HepG2 (cell line): ENCODE measurements around the gene FZD4. TPM values are rescaled to one million over a fixed set of nuclear protein-coding genes. Genes with fewer than 3 reads are reported as not detected.

Experiments used
- CREM ChIP-seq, 2 experiments: sonication (generic) in 1 of 2; formaldehyde crosslinking in 1 of 2; IDR thresholded peaks; 2 replicates each; pipeline versions ENCODE4 v1.4.0 to v1.6.1; 2016 to 2020; ENCODE audit warnings: antibody characterized with exemption in 1 of 2, mild to moderate bottlenecking in 1 of 2, missing genetic modification reagents in 1 of 2
- GABPB1 ChIP-seq: IDR thresholded peaks from 2 replicates; pipeline ENCODE4 v1.6.1; 2016; ENCODE audit warnings: mild to moderate bottlenecking, missing genetic modification reagents, moderate library complexity, missing compliant biosample characterization
- GZF1 ChIP-seq: sonication (generic); formaldehyde crosslinking; IDR thresholded peaks from 2 replicates; pipeline ENCODE4 v1.5.1; 2020; ENCODE audit warnings: mild to moderate bottlenecking, missing genetic modification reagents
- KDM5B ChIP-seq: sonication (generic); formaldehyde crosslinking; IDR thresholded peaks from 2 replicates; pipeline ENCODE4 v1.4.0; 2020; ENCODE audit warnings: missing genetic modification reagents, mild to moderate bottlenecking, borderline replicate concordance
- MTF1 ChIP-seq: sonication (generic); formaldehyde crosslinking; IDR thresholded peaks from 2 replicates; pipeline ENCODE4 v1.5.0; 2020; ENCODE audit warnings: missing genetic modification reagents
- NFYB ChIP-seq: sonication (generic); formaldehyde crosslinking; IDR thresholded peaks from 2 replicates; pipeline ENCODE4 v1.4.0; 2020; ENCODE audit warnings: missing genetic modification reagents
- NONO ChIP-seq, 2 experiments: fragments of 450-650 bp in 1 of 2; sonication (generic) in 1 of 2; formaldehyde crosslinking in 1 of 2; IDR thresholded peaks in 1 of 2; conservative IDR thresholded peaks in 1 of 2; 2 replicates each; pipeline versions ENCODE4 v1.6.1 to v1.8.0; 2017 to 2022; ENCODE audit warnings: mild to moderate bottlenecking in 1 of 2, missing genetic modification reagents in 1 of 2, moderate library complexity in 1 of 2
- NR0B2 ChIP-seq: sonication (generic); formaldehyde crosslinking; IDR thresholded peaks from 2 replicates; pipeline ENCODE4 v1.4.0; 2020; ENCODE audit warnings: mild to moderate bottlenecking, missing genetic modification reagents
- PRDM4 ChIP-seq: sonication (generic); formaldehyde crosslinking; IDR thresholded peaks from 2 replicates; pipeline ENCODE4 v1.9.0; 2021; ENCODE audit warnings: missing genetic modification reagents, borderline replicate concordance
- RBFOX2 ChIP-seq: fragments of 200-400 bp; formaldehyde crosslinking; IDR thresholded peaks from 2 replicates; pipeline ENCODE4 v1.6.1; 2017; ENCODE audit warnings: low read depth, mild to moderate bottlenecking, low read length
- SMARCC2 ChIP-seq: fragments of 450-650 bp; IDR thresholded peaks from 2 replicates; pipeline ENCODE4 v1.6.1; 2017; ENCODE audit warnings: antibody characterized with exemption, mild to moderate bottlenecking
- TEAD3 ChIP-seq: optimal IDR thresholded peaks from 2 replicates; pipeline ENCODE3; 2016; ENCODE audit warnings: borderline replicate concordance
- YEATS2 ChIP-seq: sonication (generic); formaldehyde crosslinking; IDR thresholded peaks from 2 replicates; pipeline ENCODE4 v1.4.0; 2020; ENCODE audit warnings: missing genetic modification reagents, borderline replicate concordance
- ZBTB44 ChIP-seq: sonication (generic); formaldehyde crosslinking; IDR thresholded peaks from 2 replicates; pipeline ENCODE4 v1.4.0; 2020; ENCODE audit warnings: missing genetic modification reagents
- ZFY ChIP-seq: sonication (generic); formaldehyde crosslinking; IDR thresholded peaks from 2 replicates; pipeline ENCODE4 v1.4.0; 2020; ENCODE audit warnings: missing genetic modification reagents
- ZNF256 ChIP-seq: sonication (generic); formaldehyde crosslinking; conservative IDR thresholded peaks from 2 replicates; pipeline ENCODE4 v1.4.0; 2020; ENCODE audit warnings: missing genetic modification reagents
- ZNF496 ChIP-seq: sonication (generic); formaldehyde crosslinking; IDR thresholded peaks from 2 replicates; pipeline ENCODE4 v1.8.1; 2023; ENCODE audit warnings: mild to moderate bottlenecking, moderate library complexity, missing genetic modification reagents; ENCODE audit not compliant: insufficient replicate concordance
- ZNF574 ChIP-seq: sonication (generic); formaldehyde crosslinking; IDR thresholded peaks from 2 replicates; pipeline ENCODE4 v1.4.0; 2020; ENCODE audit warnings: missing genetic modification reagents
- ZNF607 ChIP-seq: sonication (generic); formaldehyde crosslinking; IDR thresholded peaks from 2 replicates; pipeline ENCODE4 v1.5.1; 2020; ENCODE audit warnings: missing genetic modification reagents, mild to moderate bottlenecking, borderline replicate concordance
- ZNF616 ChIP-seq: sonication (generic); formaldehyde crosslinking; IDR thresholded peaks from 2 replicates; pipeline ENCODE4 v1.5.0; 2020; ENCODE audit warnings: low read depth, mild to moderate bottlenecking, missing genetic modification reagents
- polyA plus RNA-seq, 8 experiments: library from polyadenylated mRNA; depleted of rRNA in 3 of 8; stranded (reverse) in 7 of 8; unstranded in 1 of 8; fragments of >200 nt; fragmentation: Illumina TruSeq in 4 of 8; extraction: Trizol in 4 of 8; gene quantifications; 2 replicates each; pipeline versions ENCODE4 v1.2.1 to v1.2.3, GENCODE V29; 2011 to 2016; ENCODE audit warnings: low read depth in 4 of 8, missing spikeins in 1 of 8, mixed read lengths in 1 of 8; ENCODE audit not compliant: insufficient read depth in 1 of 8
- total RNA-seq, 5 experiments: library from RNA; depleted of rRNA; stranded (reverse); fragments of >200 nt; fragmentation: Illumina TruSeq; extraction: Trizol; gene quantifications; 2 replicates each; pipeline ENCODE4 v1.2.3, GENCODE V29; 2016; ENCODE audit warnings: low read depth in 1 of 5

Gene FZD4
- total and polyA plus RNA-seq, 2 of the 13 experiments (the other 11 are each of a cell fraction or from before 2014, with no cell fraction given), result 46.5 to 70.4 TPM

GRCh38 chr11:86955111-86955360 lies 159 bp downstream of the FZD4 start (continued):
- TF ChIP-seq GABPB1 (CRISPR knock-in tag), result 0 out of 2 replicates have a peak, but pooled peaks have one; percentile 12
- no peak for TF ChIP-seq ZNF616
- TF ChIP-seq CREM (IDR thresholded peaks at IDR 0.05), result no peak
- no peak for TF ChIP-seq CREM (CRISPR knock-in tag; IDR thresholded peaks at IDR 0.05)
- 0 out of 2 replicates have a peak, but pooled peaks have one; percentile 0 for TF ChIP-seq ZNF607 (CRISPR knock-in tag)
- TF ChIP-seq ZNF574 (CRISPR knock-in tag), result peak; percentile 45
- no peak for TF ChIP-seq NONO (IDR thresholded peaks at IDR 0.05)
- peak; percentile 50; the same call in 1 of the 2 replicates for TF ChIP-seq NONO (CRISPR knock-in tag; conservative IDR thresholded peaks at IDR 0.05)
- TF ChIP-seq ZFY (CRISPR knock-in tag), result peak; percentile 51; the same call in 1 of the 2 replicates
- 0 out of 2 replicates have a peak, but pooled peaks have one; percentile 21 for TF ChIP-seq ZNF256 (CRISPR knock-in tag)
- TF ChIP-seq GZF1, result no peak
- 0 out of 2 replicates have a peak, but pooled peaks have one; percentile 19 for TF ChIP-seq MTF1
- TF ChIP-seq YEATS2, result no peak
- peak; percentile 94 for TF ChIP-seq RBFOX2
- no peak for TF ChIP-seq TEAD3 (CRISPR knock-in tag)
- TF ChIP-seq NR0B2 (CRISPR knock-in tag), result no peak; the same call in 1 of the 2 replicates
- TF ChIP-seq NFYB (CRISPR knock-in tag), result peak; percentile 1; the same call in 1 of the 2 replicates
- TF ChIP-seq KDM5B (CRISPR knock-in tag), result peak; percentile 38; the same call in 1 of the 2 replicates
- TF ChIP-seq ZBTB44, result 0 out of 2 replicates have a peak, but pooled peaks have one; percentile 55
- TF ChIP-seq ZNF496 (CRISPR knock-in tag), result no peak
- TF ChIP-seq SMARCC2, result no peak
- TF ChIP-seq PRDM4, result no peak
